Pancreas (tissue), 10 donors: ENCODE measurements around the gene B3GALT4. TPM values are rescaled to one million over a fixed set of nuclear protein-coding genes. Genes with fewer than 3 reads are reported as not detected.

Experiments
- ATAC-seq, 4 donors: fragments of 200-7000 bp; cut with Tn5 transposase; one replicate each; pipeline versions ENCODE4 v1.8.0 to v1.9.1; 2020; ENCODE audit warnings: mild to moderate bottlenecking in 4 of 4, moderate library complexity in 4 of 4
- DNase-seq, 6 donors: peaks; one replicate each; pipeline ENCODE4 v3.0.0-alpha.2; 2020
- FAIRE-seq: peaks from 2 replicates; lab custom pipeline; 2012; peaks lifted over from hg19 to GRCh38; lab: Jason Lieb, UNC
- H3K27ac ChIP-seq, 4 donors: fragments of 200-600 bp; sonication (generic); 1 replicate in 3 of 4; 2 replicates in 1 of 4; pipeline versions ENCODE4 v1.5.0 to v1.8.0; 2020
- H3K27me3 ChIP-seq, 4 donors: fragments of 200-600 bp; one replicate each; pipeline ENCODE4 v1.8.0; 2021
- H3K36me3 ChIP-seq, 3 donors: fragments of 200-600 bp; sonication (generic) in 1 of 3; one replicate each; pipeline versions ENCODE4 v1.5.0 to v1.8.0; 2020 to 2021
- H3K4me1 ChIP-seq, 3 donors: fragments of 200-600 bp; one replicate each; pipeline ENCODE4 v1.8.0; 2021
- H3K4me3 ChIP-seq, 4 donors: fragments of 200-600 bp; sonication (generic) in 2 of 4; one replicate each; pipeline versions ENCODE4 v1.5.0 to v1.8.0; 2020 to 2021
- H3K9me3 ChIP-seq, 4 donors: fragments of 200-600 bp; one replicate each; pipeline ENCODE4 v1.8.0; 2021
- CTCF ChIP-seq, 4 donors: fragments of 200-600 bp; sonication (generic) in 3 of 4; IDR thresholded peaks; one replicate each; pipeline versions ENCODE4 v1.5.0 to v1.8.0; 2021; ENCODE audit warnings: antibody characterized with exemption in 4 of 4
- WGBS, 2 donors: extraction: QIAGEN DNeasy Blood & Tissue Kit; methylation state at CpG; one replicate each; pipeline ENCODE4 v1.1.7; 2013; 5-methylcytosine and 5-hydroxymethylcytosine counted together
- intact Hi-C, 3 donors: fragments of 100-400 bp; cut with DNase I; formaldehyde crosslinking; loops; one replicate each; pipeline versions ENCODE4 v1.11.1 to v1.14.2; 2022
- polyA plus RNA-seq, 2 donors: library from polyadenylated mRNA; stranded (reverse); fragments of 200-250 nt; gene quantifications; one replicate each; pipeline ENCODE4 v1.2.3, GENCODE V29; 2013
- total RNA-seq, 6 donors: library from RNA; stranded (reverse); fragmentation: NEBNext Ultra II Directional in 4 of 6; extraction: Animal tissue kit (Norgen Biotek cat#: 25700) in 4 of 6; gene quantifications; one replicate each; pipeline versions ENCODE4 v1.2.1 to v1.2.4, GENCODE V29; 2021 to 2023
- donor health status: healthy with polysubstance abuse.
- donor health status: DM: no; HTN: no; CAD: no; lungs with moderate emphysema.
- donor health status: DM: no; HTN: no; CAD: no.
- donor health status: control.
- donor health status: control.
- donor health status: Bipolar disorder and iron deficiency.
- donor health status: DM: yes; HTN: yes; CAD: no.
- donor health status: DM: no; HTN: no; CAD: no.
- donor health status: DM: no; HTN: no; CAD: no.
- donor health status: DM: yes; HTN: yes; CAD: no.

B3GALT4 gene
- total and polyA plus RNA-seq, 8 donors: 2.1 to 8.7 (median 2.9) TPM

- Histone ChIP-seq H3K27me3 (no peaks in the 10 kb centered on the region), H3K27ac (no peak overlapping the region), H3K9me3 (no peaks in the 10 kb centered on the region), H3K4me3 (no peak overlapping the region), H3K4me1 (peaks cover 0 to 12% (median 8%) of the 10 kb centered on the region in 3 donors), H3K36me3 (peaks cover 0 to 21% (median 16%) of the 10 kb centered on the region in 3 donors)
- TF ChIP-seq CTCF (IDR thresholded peaks at IDR 0.05): no peak
- intact Hi-C loops: no loop called here
- no peak for FAIRE-seq
- no peak for ATAC-seq
- 85 to 92% methylated on average over 22 of the region's 22 CpGs for WGBS, 2 donors
- DNase-seq: peak in 1 of 6 donors; percentile 58
These were observed 10.3 kb downstream of the B3GALT4 start for GRCh38 chr6:33286946-33287914.

- Histone ChIP-seq H3K4me1 (peaks cover 0 to 12% (median 8%) of the 10 kb centered on the region in 3 donors), H3K27ac (no peak overlapping the region), H3K4me3 (peak overlapping the region; percentile 52 to 66 (median 62)), H3K27me3 (no peaks in the 10 kb centered on the region), H3K9me3 (no peaks in the 10 kb centered on the region), H3K36me3 (peaks cover 0 to 25% (median 17%) of the 10 kb centered on the region in 3 donors)
- FAIRE-seq: no peak
- ATAC-seq: no peak
- no peak for TF ChIP-seq CTCF (IDR thresholded peaks at IDR 0.05)
- WGBS, 2 donors: 8 to 11% methylated on average over 20 to 21 of the region's 21 CpGs
- intact Hi-C loops: no loop called here
- peak in 1 of 6 donors; percentile 48 for DNase-seq
These were observed 11.4 kb downstream of the B3GALT4 start for GRCh38 chr6:33288141-33288920.

- Histone ChIP-seq H3K9me3 (no peaks in the 10 kb centered on the region), H3K4me3 (peak within 1 kb of the TSS; percentile 52 to 66 (median 62)), H3K27ac (peak within 1 kb of the TSS in 3 of 4 donors; percentile 28 to 81 (median 58)), H3K4me1 (peaks cover 0 to 12% (median 8%) of the 10 kb centered on the region in 3 donors), H3K27me3 (no peaks in the 10 kb centered on the region), H3K36me3 (peaks cover 0 to 25% (median 17%) of the 10 kb centered on the region in 3 donors)
- no peak for FAIRE-seq
- peak; percentile 96 to 98 (median 96) for ATAC-seq
- 0% methylated on average over 43 of the region's 43 CpGs for whole genome bisulfite sequencing, 2 donors
- intact Hi-C loops: no loop called here
- no peak for TF ChIP-seq CTCF (IDR thresholded peaks at IDR 0.05)
- DNase-seq: peak; percentile 59 to 86 (median 72)
These were observed 12.2 kb downstream of the B3GALT4 start, which contains the start of the genes PFDN6 and WDR46 for GRCh38 chr6:33288921-33289783. PFDN6 (plus strand) TSS chr6:33289601; CDS start chr6:33289857, 256 bp downstream. WDR46 (minus strand) TSS chr6:33289239; CDS start chr6:33289170, 69 bp downstream.

GRCh38 chr6:33289784-33290315 lies 12.9 kb downstream of the B3GALT4 start:
- Histone ChIP-seq H3K36me3 (peaks cover 0 to 25% (median 17%) of the 10 kb centered on the region in 3 donors), H3K9me3 (no peaks in the 10 kb centered on the region), H3K27ac (peak overlapping the region in 1 of 4 donors; percentile 16), H3K4me3 (peak overlapping the region; percentile 52 to 66 (median 62)), H3K4me1 (peaks cover 0 to 12% (median 8%) of the 10 kb centered on the region in 3 donors), H3K27me3 (no peaks in the 10 kb centered on the region)
- 2 to 3% methylated on average over 14 of the region's 14 CpGs for whole genome bisulfite sequencing, 2 donors
- intact Hi-C loops: no loop called here
- ATAC-seq: peak in 3 of 4 donors; percentile 4 to 8 (median 6)
- TF ChIP-seq CTCF (IDR thresholded peaks at IDR 0.05): no peak
- no peak for FAIRE-seq
- no peak for DNase-seq
